ENCODE results near the gene UMPS.

UMPS gene

DNA sequence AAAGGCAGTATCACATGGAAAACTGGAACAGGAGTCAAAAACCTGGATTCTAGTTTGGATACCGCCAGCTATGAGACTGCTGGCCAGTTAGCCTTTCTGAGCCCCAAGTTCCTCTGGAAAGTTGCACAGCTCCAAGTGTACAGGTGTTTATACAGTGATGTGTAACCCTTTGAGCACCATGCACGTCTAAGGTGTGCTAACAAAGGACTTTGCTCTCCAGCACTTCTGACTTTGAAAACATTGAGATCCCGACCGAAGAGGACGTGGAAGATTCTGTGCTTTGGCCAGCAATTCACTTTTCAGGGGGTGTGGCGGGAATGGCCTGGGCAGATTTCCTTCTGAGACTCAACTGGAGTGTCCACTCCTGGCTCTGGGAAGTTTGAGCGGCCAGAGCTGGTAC lies 45.8 kb upstream of the UMPS start:
- Histone ChIP-seq H3K9me3 (ENCODE audit: insufficient read depth, low read length) (no peaks in the 10 kb centered on the region), H3K9ac (ENCODE audit: low read length) (no peak overlapping the region), H3K9me2 (replicated peaks; ENCODE audit: insufficient read depth, low read length) (no peaks in the 10 kb centered on the region), H2AFZ (ENCODE audit: low read depth, low read length, severe bottlenecking) (no peak overlapping the region), H3K4me2 (ENCODE audit: low read depth, low read length, poor library complexity, severe bottlenecking) (no peak overlapping the region), H3K79me2 (ENCODE audit: insufficient read depth, low read length) (no peaks in the 10 kb centered on the region), H3K4me3 (ENCODE audit: insufficient read depth, low read length, poor library complexity, severe bottlenecking) (no peak overlapping the region), H3K36me3 (ENCODE audit: low read length) (no peaks in the 10 kb centered on the region), H3K27me3 (ENCODE audit: low read length) (no peaks in the 10 kb centered on the region), H3K27ac (ENCODE audit: low read depth, low read length) (no peak overlapping the region), H4K20me1 (ENCODE audit: low read depth, low read length) (no peaks in the 10 kb centered on the region), H3F3A (ENCODE audit: insufficient read depth) (no peaks in the 10 kb centered on the region)
- TF ChIP-seq, protein P1, sequence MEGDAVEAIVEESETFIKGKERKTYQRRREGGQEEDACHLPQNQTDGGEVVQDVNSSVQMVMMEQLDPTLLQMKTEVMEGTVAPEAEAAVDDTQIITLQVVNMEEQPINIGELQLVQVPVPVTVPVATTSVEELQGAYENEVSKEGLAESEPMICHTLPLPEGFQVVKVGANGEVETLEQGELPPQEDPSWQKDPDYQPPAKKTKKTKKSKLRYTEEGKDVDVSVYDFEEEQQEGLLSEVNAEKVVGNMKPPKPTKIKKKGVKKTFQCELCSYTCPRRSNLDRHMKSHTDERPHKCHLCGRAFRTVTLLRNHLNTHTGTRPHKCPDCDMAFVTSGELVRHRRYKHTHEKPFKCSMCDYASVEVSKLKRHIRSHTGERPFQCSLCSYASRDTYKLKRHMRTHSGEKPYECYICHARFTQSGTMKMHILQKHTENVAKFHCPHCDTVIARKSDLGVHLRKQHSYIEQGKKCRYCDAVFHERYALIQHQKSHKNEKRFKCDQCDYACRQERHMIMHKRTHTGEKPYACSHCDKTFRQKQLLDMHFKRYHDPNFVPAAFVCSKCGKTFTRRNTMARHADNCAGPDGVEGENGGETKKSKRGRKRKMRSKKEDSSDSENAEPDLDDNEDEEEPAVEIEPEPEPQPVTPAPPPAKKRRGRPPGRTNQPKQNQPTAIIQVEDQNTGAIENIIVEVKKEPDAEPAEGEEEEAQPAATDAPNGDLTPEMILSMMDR (IDR thresholded peaks at IDR 0.05; ENCODE audit: insufficient read depth, low read length, poor library complexity, severe bottlenecking), result no peak
- TF ChIP-seq EZH2phosphoT487 (conservative IDR thresholded peaks at IDR 0.05; ENCODE audit: low read length), result no peak

DNA sequence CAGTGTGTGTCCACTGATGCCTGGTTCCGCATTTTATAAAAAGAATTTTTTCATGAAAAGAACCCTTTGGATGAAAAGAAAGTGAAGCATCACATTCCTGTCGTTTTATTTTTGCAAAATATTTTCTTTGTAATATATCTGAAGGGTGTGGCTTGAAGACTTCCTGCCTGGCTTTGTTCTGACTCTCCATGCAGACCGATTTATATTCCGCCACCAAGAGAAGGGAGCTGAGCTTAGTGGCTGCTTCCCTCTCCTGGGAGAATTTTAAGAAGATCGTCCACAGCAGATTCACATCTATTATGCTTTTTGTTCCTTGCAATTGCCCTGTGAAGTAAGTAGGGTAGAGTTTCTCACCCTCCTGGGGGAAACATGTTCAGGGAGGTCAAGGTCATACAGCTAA lies 45.2 kb upstream of the UMPS start:
- Histone ChIP-seq H3K27me3 (ENCODE audit: low read length) (no peaks in the 10 kb centered on the region), H3K4me2 (ENCODE audit: low read depth, low read length, poor library complexity, severe bottlenecking) (no peak overlapping the region), H3K9me3 (ENCODE audit: insufficient read depth, low read length) (no peaks in the 10 kb centered on the region), H4K20me1 (ENCODE audit: low read depth, low read length) (no peaks in the 10 kb centered on the region), H3K9me2 (replicated peaks; ENCODE audit: insufficient read depth, low read length) (no peaks in the 10 kb centered on the region), H3F3A (ENCODE audit: insufficient read depth) (no peaks in the 10 kb centered on the region), H3K27ac (ENCODE audit: low read depth, low read length) (no peak overlapping the region), H3K9ac (ENCODE audit: low read length) (no peak overlapping the region), H3K79me2 (ENCODE audit: insufficient read depth, low read length) (no peaks in the 10 kb centered on the region), H3K4me3 (ENCODE audit: insufficient read depth, low read length, poor library complexity, severe bottlenecking) (no peak overlapping the region), H3K36me3 (ENCODE audit: low read length) (no peaks in the 10 kb centered on the region), H2AFZ (ENCODE audit: low read depth, low read length, severe bottlenecking) (no peak overlapping the region)
- TF ChIP-seq EZH2phosphoT487 (conservative IDR thresholded peaks at IDR 0.05; ENCODE audit: low read length), result no peak
- TF ChIP-seq, protein P1 (IDR thresholded peaks at IDR 0.05; ENCODE audit: insufficient read depth, low read length, poor library complexity, severe bottlenecking), result no peak

DNA sequence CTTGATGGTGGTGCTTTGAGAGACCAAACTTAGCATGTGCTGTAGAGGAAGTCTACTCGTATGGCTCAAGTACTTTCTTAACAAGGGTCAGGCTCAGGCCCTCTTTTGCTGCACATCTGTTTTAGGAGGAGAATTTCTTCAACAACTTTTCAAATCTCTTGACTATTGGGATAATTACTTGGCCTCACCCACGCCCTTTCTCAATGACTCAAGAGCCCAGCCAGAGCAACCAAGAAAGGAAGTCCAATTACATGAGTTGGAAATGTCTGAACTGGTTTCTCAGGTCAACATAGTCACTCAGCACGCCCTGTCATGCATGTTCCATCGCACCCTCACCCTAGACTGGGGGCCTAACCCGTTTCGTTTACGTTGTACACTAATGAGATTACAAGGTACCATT lies 44.8 kb upstream of the UMPS start:
- no peak overlapping the region for H2AFZ ChIP-seq (ENCODE audit: low read depth, low read length, severe bottlenecking)
- H3K27me3 ChIP-seq (ENCODE audit: low read length), result no peaks in the 10 kb centered on the region
- no peak overlapping the region for H3K4me3 ChIP-seq (ENCODE audit: insufficient read depth, low read length, poor library complexity, severe bottlenecking)
- H3K79me2 ChIP-seq (ENCODE audit: insufficient read depth, low read length), result no peaks in the 10 kb centered on the region
- H3F3A ChIP-seq (ENCODE audit: insufficient read depth), result no peaks in the 10 kb centered on the region
- H3K9me3 ChIP-seq (ENCODE audit: insufficient read depth, low read length), result no peaks in the 10 kb centered on the region
- no peak overlapping the region for H3K27ac ChIP-seq (ENCODE audit: low read depth, low read length)
- no peak overlapping the region for H3K9ac ChIP-seq (ENCODE audit: low read length)
- H3K4me2 ChIP-seq (ENCODE audit: low read depth, low read length, poor library complexity, severe bottlenecking), result no peak overlapping the region
- H3K36me3 ChIP-seq (ENCODE audit: low read length), result no peaks in the 10 kb centered on the region
- no peaks in the 10 kb centered on the region for H4K20me1 ChIP-seq (ENCODE audit: low read depth, low read length)
- H3K9me2 ChIP-seq (replicated peaks; ENCODE audit: insufficient read depth, low read length), result no peaks in the 10 kb centered on the region
- TF ChIP-seq EZH2phosphoT487 (conservative IDR thresholded peaks at IDR 0.05; ENCODE audit: low read length), result no peak
- TF ChIP-seq, protein P1 (IDR thresholded peaks at IDR 0.05; ENCODE audit: insufficient read depth, low read length, poor library complexity, severe bottlenecking), result no peak
